ENCODE data around the gene GZF1. TPM values are rescaled to one million over a fixed set of nuclear protein-coding genes. Genes with fewer than 3 reads are reported as not detected.

The GZF1 gene
- polyA plus RNA-seq (2013): 6.4 and 6.5 TPM in 2 replicates

DNA sequence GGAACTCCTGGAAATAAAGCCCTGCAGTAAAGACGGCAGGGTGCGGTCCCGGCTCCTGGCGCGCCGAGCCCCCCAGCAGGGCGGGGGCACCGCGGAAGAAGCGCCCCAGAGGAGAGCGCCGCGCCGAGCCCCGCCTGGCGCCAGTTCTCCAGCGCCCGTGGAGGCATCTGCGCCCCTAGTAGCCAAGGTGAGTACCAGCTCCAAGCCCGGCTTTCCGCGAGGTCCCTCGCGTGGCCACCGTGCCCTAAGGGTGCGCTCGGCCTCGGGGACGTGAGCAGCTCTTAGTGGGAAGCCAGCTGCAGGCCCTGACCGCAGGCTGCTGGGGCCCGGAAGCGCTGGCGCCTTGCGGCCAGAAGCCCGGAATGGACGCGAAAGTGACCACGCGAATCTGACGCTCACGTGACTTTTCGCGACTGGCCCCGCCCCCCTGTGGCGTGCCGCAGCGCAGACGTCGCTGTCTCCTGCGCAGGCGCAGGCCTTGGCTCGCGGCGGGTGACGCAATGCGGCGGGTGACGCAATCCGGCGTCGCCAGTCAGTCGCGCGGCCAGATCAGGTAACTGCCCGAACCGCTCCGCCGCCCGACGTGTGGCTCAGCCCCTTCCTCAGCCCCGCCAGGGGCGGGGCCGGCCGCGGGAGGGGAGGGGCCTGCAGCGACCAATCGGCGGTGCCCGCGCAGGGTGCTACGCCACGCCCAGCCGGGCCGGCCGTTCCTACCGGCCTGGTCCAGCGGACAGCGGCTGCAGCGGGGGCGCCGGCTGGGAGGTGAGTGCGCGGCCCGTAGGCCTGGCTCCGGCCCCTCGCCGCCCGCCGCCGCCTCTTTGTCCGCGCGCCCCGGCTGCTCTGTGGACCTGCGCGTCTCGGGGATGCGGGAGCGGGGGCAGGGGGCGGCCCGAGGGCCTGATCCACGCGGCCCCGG lies at the start of gene GZF1:
Gene GZF1 (plus strand): TSS at position 707 of the 916 bp plus-strand sequence. CDS start 2,202 bp downstream, outside the sequence.
- Histone ChIP-seq H3K36me3 (ENCODE audit: control insufficient read depth in 1 of 2, insufficient read depth in 2 of 2, low read length in 2 of 2) (peaks cover 11 to 18% of the 10 kb centered on the region in 2 experiments), H3K4ac (ENCODE audit: low read depth, low read length) (peak within 1 kb of the TSS; percentile 99), H3K9me3 (ENCODE audit: insufficient read depth, low read depth, low read length) (no peaks in the 10 kb centered on the region), H4K12ac (ENCODE audit: low read depth, low read length) (peak within 1 kb of the TSS; percentile 98), H3K27ac (ENCODE audit: low read depth, low read length) (peak within 1 kb of the TSS; percentile 92), H2BK120ac (ENCODE audit: insufficient read depth, low read length, poor library complexity) (peak within 1 kb of the TSS; percentile 95), H3K4me3 (ENCODE audit: low read depth, low read length) (peak within 1 kb of the TSS; percentile 86), H3K79me1 (ENCODE audit: low read length) (peaks cover 16% of the 10 kb centered on the region), H3K79me2 (ENCODE audit: control insufficient read depth, insufficient read depth, low read length, poor library complexity) (peaks cover 17% of the 10 kb centered on the region), H3K14ac (ENCODE audit: low read length) (peak within 1 kb of the TSS; percentile 100), H3K4me1 (ENCODE audit: control insufficient read depth in 1 of 2, insufficient read depth in 2 of 2, low read length in 2 of 2) (peaks cover 13 to 16% of the 10 kb centered on the region in 2 experiments), H3K27me3 (ENCODE audit: insufficient read depth, low read length) (no peaks in the 10 kb centered on the region), H3K18ac (ENCODE audit: low read length) (peak within 1 kb of the TSS; percentile 99), H3K23ac (ENCODE audit: low read length) (no peak within 1 kb of the TSS), H3K4me2 (ENCODE audit: low read length) (peak within 1 kb of the TSS; percentile 96), H2BK5ac (ENCODE audit: low read depth, low read length, poor library complexity) (peak within 1 kb of the TSS; percentile 99), H2AFZ (ENCODE audit: insufficient read depth, low read length, poor library complexity) (peak within 1 kb of the TSS; percentile 96), H4K8ac (ENCODE audit: low read depth, low read length) (peak within 1 kb of the TSS; percentile 99), H2BK12ac (ENCODE audit: low read length) (no peak within 1 kb of the TSS), H2AK5ac (ENCODE audit: low read length) (peak within 1 kb of the TSS; percentile 93), H4K91ac (ENCODE audit: low read depth, low read length) (peak within 1 kb of the TSS; percentile 98), H3K9ac (ENCODE audit: low read length) (peak within 1 kb of the TSS; percentile 96)
- DNase-seq: peak; percentile 100
- WGBS (ENCODE audit: extremely low coverage, insufficient coverage, insufficient read length): no CpG with 5 or more reads among the region's 114 CpGs

DNA sequence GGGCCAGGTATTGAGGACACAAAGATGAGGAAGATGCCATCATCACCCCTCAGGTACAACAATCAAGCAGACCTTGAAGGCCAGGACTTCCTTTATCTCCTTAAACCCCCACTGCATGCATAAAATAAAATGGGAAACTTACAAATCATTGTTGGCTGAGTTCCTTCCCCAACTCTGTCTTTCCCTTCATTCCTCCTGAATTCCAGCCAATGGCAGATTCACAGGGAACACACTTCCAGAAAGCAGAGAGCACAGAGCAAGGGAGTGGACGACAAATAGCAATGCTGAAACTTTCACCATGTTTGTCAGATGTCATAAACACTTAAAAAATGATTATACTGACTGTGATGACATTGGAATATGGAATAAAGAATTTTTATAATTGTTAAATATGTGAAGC lies 48.7 kb upstream of the GZF1 start:
- Histone ChIP-seq H3K23ac (ENCODE audit: low read length) (no peak overlapping the region), H3K79me1 (ENCODE audit: low read length) (no peaks in the 10 kb centered on the region), H3K4ac (ENCODE audit: low read depth, low read length) (no peak overlapping the region), H2BK5ac (ENCODE audit: low read depth, low read length, poor library complexity) (no peak overlapping the region), H2AK5ac (ENCODE audit: low read length) (no peak overlapping the region), H3K4me3 (ENCODE audit: low read depth, low read length) (no peak overlapping the region), H3K14ac (ENCODE audit: low read length) (no peak overlapping the region), H3K36me3 (ENCODE audit: control insufficient read depth in 1 of 2, insufficient read depth in 2 of 2, low read length in 2 of 2) (no peaks in the 10 kb centered on the region), H3K18ac (ENCODE audit: low read length) (no peak overlapping the region), H4K8ac (ENCODE audit: low read depth, low read length) (no peak overlapping the region), H2BK12ac (ENCODE audit: low read length) (no peak overlapping the region), H3K4me2 (ENCODE audit: low read length) (no peak overlapping the region), H4K91ac (ENCODE audit: low read depth, low read length) (no peak overlapping the region), H2AFZ (ENCODE audit: insufficient read depth, low read length, poor library complexity) (no peak overlapping the region), H3K79me2 (ENCODE audit: control insufficient read depth, insufficient read depth, low read length, poor library complexity) (no peaks in the 10 kb centered on the region), H3K9ac (ENCODE audit: low read length) (no peak overlapping the region), H2BK120ac (ENCODE audit: insufficient read depth, low read length, poor library complexity) (no peak overlapping the region), H4K12ac (ENCODE audit: low read depth, low read length) (no peak overlapping the region), H3K27me3 (ENCODE audit: insufficient read depth, low read length) (no peaks in the 10 kb centered on the region), H3K4me1 (ENCODE audit: control insufficient read depth in 1 of 2, insufficient read depth in 2 of 2, low read length in 2 of 2) (no peaks in the 10 kb centered on the region), H3K27ac (ENCODE audit: low read depth, low read length) (no peak overlapping the region), H3K9me3 (ENCODE audit: insufficient read depth, low read depth, low read length) (peaks cover 5% of the 10 kb centered on the region)
- no peak for DNase-seq
- no CpG with 5 or more reads among the region's 1 CpG for WGBS (ENCODE audit: extremely low coverage, insufficient coverage, insufficient read length)

DNA sequence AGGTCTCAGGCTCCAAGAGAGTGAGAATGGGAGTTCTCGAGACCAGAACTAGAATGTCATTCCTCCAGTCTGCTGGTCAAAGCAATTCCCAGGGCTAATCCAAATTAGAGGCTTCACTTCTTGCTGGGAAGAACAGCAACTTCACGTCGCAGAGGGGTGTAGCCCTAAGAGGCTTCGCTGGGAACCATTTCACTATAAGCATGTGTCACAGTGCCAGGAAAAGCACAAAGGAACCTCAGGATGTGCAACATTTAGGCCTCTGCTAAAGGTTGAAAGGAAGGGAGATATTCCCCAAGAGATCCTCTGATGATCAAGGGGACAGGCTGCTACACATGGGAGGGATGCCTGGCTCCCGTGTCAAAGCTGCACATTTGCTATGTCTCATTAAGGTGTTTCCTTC lies 47.3 kb upstream of the GZF1 start:
- Histone ChIP-seq H3K4me1 (ENCODE audit: control insufficient read depth in 1 of 2, insufficient read depth in 2 of 2, low read length in 2 of 2) (no peaks in the 10 kb centered on the region), H3K27ac (ENCODE audit: low read depth, low read length) (no peak overlapping the region), H3K14ac (ENCODE audit: low read length) (no peak overlapping the region), H4K12ac (ENCODE audit: low read depth, low read length) (no peak overlapping the region), H3K23ac (ENCODE audit: low read length) (no peak overlapping the region), H3K4me2 (ENCODE audit: low read length) (no peak overlapping the region), H3K18ac (ENCODE audit: low read length) (no peak overlapping the region), H2BK5ac (ENCODE audit: low read depth, low read length, poor library complexity) (no peak overlapping the region), H3K9ac (ENCODE audit: low read length) (no peak overlapping the region), H2BK120ac (ENCODE audit: insufficient read depth, low read length, poor library complexity) (no peak overlapping the region), H3K27me3 (ENCODE audit: insufficient read depth, low read length) (no peaks in the 10 kb centered on the region), H3K79me2 (ENCODE audit: control insufficient read depth, insufficient read depth, low read length, poor library complexity) (no peaks in the 10 kb centered on the region), H4K8ac (ENCODE audit: low read depth, low read length) (no peak overlapping the region), H2AK5ac (ENCODE audit: low read length) (no peak overlapping the region), H4K91ac (ENCODE audit: low read depth, low read length) (no peak overlapping the region), H3K4me3 (ENCODE audit: low read depth, low read length) (no peak overlapping the region), H3K79me1 (ENCODE audit: low read length) (no peaks in the 10 kb centered on the region), H3K9me3 (ENCODE audit: insufficient read depth, low read depth, low read length) (peaks cover 3% of the 10 kb centered on the region), H3K4ac (ENCODE audit: low read depth, low read length) (no peak overlapping the region), H3K36me3 (ENCODE audit: control insufficient read depth in 1 of 2, insufficient read depth in 2 of 2, low read length in 2 of 2) (no peaks in the 10 kb centered on the region), H2AFZ (ENCODE audit: insufficient read depth, low read length, poor library complexity) (no peak overlapping the region), H2BK12ac (ENCODE audit: low read length) (no peak overlapping the region)
- DNase-seq: no peak
- WGBS (ENCODE audit: extremely low coverage, insufficient coverage, insufficient read length): no CpG with 5 or more reads among the region's 5 CpGs

- Histone ChIP-seq H3K14ac (ENCODE audit: low read length) (no peak overlapping the region), H3K79me1 (ENCODE audit: low read length) (no peaks in the 10 kb centered on the region), H4K91ac (ENCODE audit: low read depth, low read length) (no peak overlapping the region), H3K27me3 (ENCODE audit: insufficient read depth, low read length) (no peaks in the 10 kb centered on the region), H2AK5ac (ENCODE audit: low read length) (no peak overlapping the region), H3K18ac (ENCODE audit: low read length) (no peak overlapping the region), H4K8ac (ENCODE audit: low read depth, low read length) (no peak overlapping the region), H2BK5ac (ENCODE audit: low read depth, low read length, poor library complexity) (no peak overlapping the region), H2BK120ac (ENCODE audit: insufficient read depth, low read length, poor library complexity) (no peak overlapping the region), H2AFZ (ENCODE audit: insufficient read depth, low read length, poor library complexity) (no peak overlapping the region), H3K9ac (ENCODE audit: low read length) (no peak overlapping the region), H3K4me3 (ENCODE audit: low read depth, low read length) (no peak overlapping the region), H3K4me2 (ENCODE audit: low read length) (no peak overlapping the region), H3K27ac (ENCODE audit: low read depth, low read length) (no peak overlapping the region), H3K4ac (ENCODE audit: low read depth, low read length) (no peak overlapping the region), H2BK12ac (ENCODE audit: low read length) (no peak overlapping the region), H4K12ac (ENCODE audit: low read depth, low read length) (no peak overlapping the region), H3K79me2 (ENCODE audit: control insufficient read depth, insufficient read depth, low read length, poor library complexity) (no peaks in the 10 kb centered on the region), H3K36me3 (ENCODE audit: control insufficient read depth in 1 of 2, insufficient read depth in 2 of 2, low read length in 2 of 2) (no peaks in the 10 kb centered on the region), H3K23ac (ENCODE audit: low read length) (no peak overlapping the region), H3K9me3 (ENCODE audit: insufficient read depth, low read depth, low read length) (peaks cover 3% of the 10 kb centered on the region), H3K4me1 (ENCODE audit: control insufficient read depth in 1 of 2, insufficient read depth in 2 of 2, low read length in 2 of 2) (no peaks in the 10 kb centered on the region)
- DNase-seq: peak in 1 of 2 donors; percentile 20
- no CpG with 5 or more reads among the region's 9 CpGs for WGBS (ENCODE audit: extremely low coverage, insufficient coverage, insufficient read length)
Observed at GRCh38 chr20:23315099-23315498, 46.9 kb upstream of the GZF1 start.

Data from trophoblast cell (in vitro differentiated cells and primary cell).